Stimulated activated naive B cell treated with anti-CD40 and anti-IgM and Interleukin-4, amounts not matched to agents 10 μg/mL and 1 μg/mL and 100 μg/mL, for 72 hours (primary cell): ENCODE measurements around the gene SUCLG1.
"Not testable (repeated sequence)": the region's sequence is repeated elsewhere in the genome, so short reads cannot be mapped to it uniquely, and the experiment has no call there.

Experiments used
- ATAC-seq, 2 donors: fragments of 150-1000 bp; cut with Tn5 transposase; replicated peaks; 2 replicates each; pipeline ENCODE4 v1.10.0; 2021; ENCODE audit warnings: moderate library complexity in 1 of 2
- DNase-seq: peaks from one replicate; pipeline ENCODE4 v3.0.0; 2021
- H3K27ac Mint-ChIP-seq: one replicate; pipeline ENCODE4 v1.8.0; 2022; ENCODE audit warnings: mild to moderate bottlenecking, mixed read lengths
- H3K27me3 Mint-ChIP-seq, 2 donors: one replicate each; pipeline ENCODE4 v1.8.0; 2022; ENCODE audit warnings: mixed read lengths in 2 of 2
- H3K36me3 Mint-ChIP-seq, 2 donors: one replicate each; pipeline ENCODE4 v1.8.0; 2022; ENCODE audit warnings: mixed read lengths in 2 of 2, mild to moderate bottlenecking in 1 of 2
- H3K4me1 Mint-ChIP-seq, 2 donors: one replicate each; pipeline ENCODE4 v1.8.0; 2022; ENCODE audit warnings: mixed read lengths in 2 of 2, mild to moderate bottlenecking in 1 of 2
- H3K4me3 Mint-ChIP-seq, 2 donors: one replicate each; pipeline ENCODE4 v1.8.0; 2022; ENCODE audit warnings: mild to moderate bottlenecking in 2 of 2, mixed read lengths in 2 of 2, moderate library complexity in 1 of 2
- H3K9me3 Mint-ChIP-seq, 2 donors: one replicate each; pipeline ENCODE4 v1.8.0; 2022; ENCODE audit warnings: mixed read lengths in 2 of 2, mild to moderate bottlenecking in 1 of 2

Gene SUCLG1

DNA sequence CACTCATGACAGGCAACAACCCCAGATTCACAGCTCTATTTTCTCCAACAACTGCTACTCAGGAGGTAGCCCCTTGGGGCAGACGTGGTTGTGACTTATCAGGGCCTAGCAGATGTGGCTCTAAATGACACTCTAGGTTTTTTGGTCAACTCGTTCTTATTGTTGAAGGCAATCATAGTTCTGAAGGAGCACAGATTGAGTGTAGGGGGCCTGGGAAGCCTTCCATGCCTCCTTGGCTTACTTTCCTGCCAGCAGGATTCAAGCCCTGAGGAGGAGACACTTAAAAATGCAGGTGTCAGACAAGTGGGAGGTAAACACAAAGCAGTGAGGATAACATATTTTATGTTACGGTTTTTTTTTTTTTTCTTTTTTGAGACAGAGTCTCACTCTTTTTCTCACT lies 23.5 kb upstream of the SUCLG1 start:
- H3K9me3 Mint-ChIP-seq: peaks cover under 1% of the 10 kb centered on the region in 2 donors
- DNase-seq (no peak), ATAC-seq (no peak)
- H3K4me3 Mint-ChIP-seq: no peak overlapping the region
- no peaks in the 10 kb centered on the region for H3K4me1 Mint-ChIP-seq
- H3K27me3 Mint-ChIP-seq: peaks cover 0 to 5% of the 10 kb centered on the region in 2 donors
- peaks cover 0 to 5% of the 10 kb centered on the region in 2 donors for H3K36me3 Mint-ChIP-seq
- no peak overlapping the region for H3K27ac Mint-ChIP-seq

DNA sequence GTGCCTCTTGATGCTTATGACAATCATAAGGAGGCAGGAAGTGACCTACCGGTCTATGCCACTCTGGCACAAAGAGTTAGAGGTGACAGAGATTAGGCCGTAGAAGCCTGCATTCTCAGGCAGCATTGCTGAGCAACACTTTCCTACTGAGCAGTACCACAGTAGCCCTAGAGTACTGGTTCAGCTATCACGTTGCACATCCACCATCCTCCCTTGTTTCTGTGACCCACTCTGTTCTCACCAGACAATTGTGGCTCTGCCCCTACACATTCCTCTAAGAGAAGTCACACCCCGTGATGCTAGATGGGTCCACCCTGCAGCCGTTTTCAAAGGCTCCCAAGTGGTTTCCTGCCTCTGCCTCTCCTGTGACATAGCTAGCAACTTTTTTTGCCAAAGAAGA lies 22.6 kb upstream of the SUCLG1 start:
- no peak overlapping the region for H3K4me3 Mint-ChIP-seq
- H3K27me3 Mint-ChIP-seq: peaks cover 0 to 9% of the 10 kb centered on the region in 2 donors
- no peak overlapping the region for H3K27ac Mint-ChIP-seq
- peaks cover 4 to 11% of the 10 kb centered on the region in 2 donors for H3K36me3 Mint-ChIP-seq
- ATAC-seq (no peak), DNase-seq (no peak)
- peaks cover 8 to 9% of the 10 kb centered on the region in 2 donors for H3K9me3 Mint-ChIP-seq
- H3K4me1 Mint-ChIP-seq: no peaks in the 10 kb centered on the region

DNA sequence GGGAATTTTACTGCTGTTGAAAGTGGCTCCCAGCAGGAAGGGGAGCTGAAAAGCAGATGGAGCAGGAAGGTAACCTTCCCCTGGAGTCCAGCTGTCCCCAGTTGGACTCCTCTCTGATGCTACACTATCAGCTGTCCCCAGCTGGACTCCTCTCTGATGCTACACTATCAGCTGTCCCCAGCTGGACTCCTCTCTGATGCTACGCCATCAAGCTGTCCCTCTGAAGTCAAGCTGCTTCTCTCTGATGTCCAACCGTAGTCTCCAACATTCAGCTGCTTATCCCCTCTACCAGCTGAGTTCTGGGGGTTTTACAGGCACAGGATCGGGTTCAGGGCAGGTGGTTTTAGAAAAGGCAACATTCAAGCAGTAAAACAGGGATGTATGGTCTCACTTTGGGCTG lies 19.8 kb upstream of the SUCLG1 start:
- no peak for ATAC-seq
- H3K27me3 Mint-ChIP-seq: peaks cover 0 to 13% of the 10 kb centered on the region in 2 donors

DNA sequence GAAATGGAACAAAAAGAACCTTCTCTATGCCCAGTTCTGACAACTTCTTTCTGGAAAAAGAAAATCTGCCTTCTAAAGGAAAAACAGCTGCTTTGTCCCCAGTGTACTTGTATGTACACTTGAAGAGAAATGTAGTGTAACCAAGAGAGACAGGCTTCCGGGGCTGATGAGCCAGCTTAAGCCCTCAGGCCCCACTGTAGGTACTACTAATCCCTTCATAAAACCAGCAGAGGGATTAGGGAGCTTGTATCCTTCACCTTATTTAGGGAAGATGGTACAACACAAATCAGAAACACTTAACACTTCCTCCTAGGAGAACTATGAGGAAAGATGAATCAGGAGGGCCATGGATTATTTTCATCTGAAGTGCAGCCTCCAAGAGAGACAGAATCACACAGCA lies 18.8 kb upstream of the SUCLG1 start:
- Mint-ChIP-seq H3K27ac (no peak overlapping the region), H3K4me3 (no peak overlapping the region), H3K4me1 (no peaks in the 10 kb centered on the region), H3K27me3 (peaks cover 0 to 10% of the 10 kb centered on the region in 2 donors), H3K36me3 (peaks cover 7 to 15% of the 10 kb centered on the region in 2 donors), H3K9me3 (peaks cover 12 to 13% of the 10 kb centered on the region in 2 donors)
- DNase-seq: no peak
- no peak for ATAC-seq

More for the DNA sequence above, 19.8 kb upstream of the SUCLG1 start:
- Mint-ChIP-seq H3K36me3 (peaks cover 7 to 15% of the 10 kb centered on the region in 2 donors), H3K4me1 (no peaks in the 10 kb centered on the region), H3K27ac (no peak overlapping the region), H3K9me3 (peaks cover 12 to 13% of the 10 kb centered on the region in 2 donors), H3K4me3 (no peak overlapping the region)
- no peak for DNase-seq

DNA sequence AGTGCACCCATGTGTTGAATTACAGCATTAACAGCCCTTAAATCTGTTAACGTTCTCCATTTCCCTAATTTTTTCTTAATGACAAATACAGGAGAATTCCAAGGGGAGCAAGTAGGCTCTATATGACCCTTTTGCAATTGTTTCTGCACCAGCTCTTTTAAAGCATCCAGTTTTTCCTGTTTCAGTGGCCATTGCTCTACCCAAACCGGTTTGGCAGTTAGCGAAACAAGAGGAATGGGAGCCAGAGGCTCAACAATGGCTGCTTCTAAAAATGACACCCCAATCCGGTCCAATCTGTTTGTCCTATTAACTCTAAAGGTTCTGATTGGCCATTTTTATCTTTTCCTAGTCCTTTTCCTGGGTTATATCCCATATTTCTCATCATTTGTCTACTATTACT lies 15.1 kb upstream of the SUCLG1 start:
- H3K27ac Mint-ChIP-seq: no peak overlapping the region
- peaks cover 0 to 10% of the 10 kb centered on the region in 2 donors for H3K27me3 Mint-ChIP-seq
- no peaks in the 10 kb centered on the region for H3K4me1 Mint-ChIP-seq
- H3K9me3 Mint-ChIP-seq: peaks cover 17 to 26% of the 10 kb centered on the region in 2 donors
- H3K36me3 Mint-ChIP-seq: peaks cover 8 to 23% of the 10 kb centered on the region in 2 donors
- DNase-seq (no peak), ATAC-seq (no peak)
- H3K4me3 Mint-ChIP-seq: no peak overlapping the region

DNA sequence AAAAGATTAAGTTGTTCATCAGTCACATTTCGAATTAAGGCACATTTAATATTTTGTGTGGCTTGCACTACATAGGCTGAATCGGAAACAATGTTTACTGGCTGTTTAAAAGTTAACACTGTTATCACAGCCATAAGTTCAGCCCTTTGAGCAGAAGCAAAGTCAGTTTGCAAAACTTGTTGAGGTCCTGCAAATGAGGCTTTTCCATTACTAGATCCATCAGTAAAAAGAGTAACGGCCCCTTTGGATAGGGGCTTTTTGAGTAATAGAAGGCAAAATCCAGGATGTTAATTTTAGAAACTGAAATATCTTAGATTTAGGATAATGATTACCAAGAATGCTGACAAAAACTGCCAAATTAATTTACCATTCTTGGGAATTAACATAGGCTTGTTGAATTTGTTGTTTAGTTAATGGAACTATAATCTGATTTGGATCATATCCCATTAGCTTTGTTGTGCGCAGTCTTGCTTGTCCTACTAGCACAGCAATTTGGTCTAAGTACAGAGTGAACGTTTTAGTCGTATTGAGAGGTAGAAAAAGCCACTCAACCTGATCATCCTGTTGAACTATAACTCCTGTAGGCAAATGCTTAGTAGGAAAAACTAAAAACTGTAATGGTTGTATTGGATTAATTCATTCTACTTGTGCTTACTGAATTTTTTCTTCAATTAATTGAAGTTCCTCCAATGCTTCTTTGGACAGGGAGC lies 13.9 kb upstream of the SUCLG1 start:
- Mint-ChIP-seq H3K36me3 (peaks cover 13 to 26% of the 10 kb centered on the region in 2 donors), H3K9me3 (peaks cover 17 to 26% of the 10 kb centered on the region in 2 donors), H3K27ac (no peak overlapping the region), H3K27me3 (peaks cover 0 to 10% of the 10 kb centered on the region in 2 donors), H3K4me1 (no peaks in the 10 kb centered on the region), H3K4me3 (no peak overlapping the region)
- DNase-seq: no peak
- ATAC-seq: no peak

DNA sequence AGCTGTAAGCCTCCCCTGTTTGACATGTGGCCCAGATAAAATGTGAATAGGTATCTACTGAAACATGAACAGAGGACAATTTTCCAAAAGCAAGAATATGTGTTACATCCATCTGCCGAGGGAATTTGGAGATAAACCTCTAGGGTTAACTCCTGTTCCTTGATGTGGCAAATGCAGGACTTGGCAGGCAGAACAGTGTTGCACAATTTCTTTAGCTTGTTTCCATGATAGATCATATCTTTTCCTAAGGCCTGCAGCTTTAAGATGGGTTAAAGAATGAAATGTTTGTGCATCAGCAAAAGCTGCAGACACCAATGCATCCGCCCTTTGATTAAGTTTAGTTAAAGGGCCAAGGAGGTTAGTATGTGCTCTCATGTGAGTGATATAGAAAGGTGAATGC lies 13.3 kb upstream of the SUCLG1 start:
- H3K4me3 Mint-ChIP-seq, ATAC-seq, H3K27me3 Mint-ChIP-seq, H3K4me1 Mint-ChIP-seq, H3K27ac Mint-ChIP-seq, DNase-seq: not testable (repeated sequence)
- Mint-ChIP-seq H3K36me3 (peaks cover 13 to 24% of the 10 kb centered on the region in 2 donors), H3K9me3 (peaks cover 15 to 23% of the 10 kb centered on the region in 2 donors)

DNA sequence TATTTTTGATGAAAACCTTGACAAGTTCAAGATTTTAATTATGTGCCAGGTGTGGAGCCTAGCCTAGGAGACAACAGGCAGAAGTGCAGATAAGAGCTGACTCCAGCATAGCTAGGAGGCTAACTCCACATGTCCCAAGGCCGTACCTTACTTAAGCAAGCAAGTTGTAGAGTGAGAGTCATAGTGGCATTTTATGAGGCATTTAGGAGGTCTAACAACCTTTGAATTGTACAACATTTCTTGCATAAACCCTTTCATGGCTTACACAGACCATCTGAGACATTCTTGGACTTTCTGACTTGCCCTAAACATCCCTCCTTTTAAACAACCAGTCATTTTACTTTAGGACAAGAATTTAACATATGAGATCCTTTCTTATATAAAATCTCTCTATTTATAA lies 8.3 kb upstream of the SUCLG1 start:
- DNase-seq (no peak), ATAC-seq (no peak)
- Mint-ChIP-seq H3K4me3 (no peak overlapping the region), H3K9me3 (peaks cover 10 to 13% of the 10 kb centered on the region in 2 donors), H3K27me3 (no peaks in the 10 kb centered on the region), H3K27ac (no peak overlapping the region), H3K36me3 (peaks cover 10 to 20% of the 10 kb centered on the region in 2 donors), H3K4me1 (no peaks in the 10 kb centered on the region)

DNA sequence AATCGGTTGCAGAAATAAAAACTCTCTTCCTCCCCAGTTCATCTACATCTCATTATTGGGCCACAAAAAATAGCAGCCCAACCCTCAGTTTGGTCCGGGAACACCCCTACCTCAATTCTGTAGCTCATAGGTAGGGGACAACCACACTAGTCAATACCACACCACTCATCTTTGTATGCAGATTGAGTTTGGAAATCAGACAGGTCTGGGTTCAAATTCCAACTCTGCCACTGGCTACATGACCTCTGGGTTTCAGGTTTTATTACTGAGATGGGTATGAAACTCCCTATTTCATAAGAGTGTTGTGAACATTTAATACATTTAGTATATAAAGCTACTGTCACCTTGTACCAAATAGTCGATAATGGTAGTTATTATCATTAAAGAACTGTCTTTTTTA lies 2.2 kb upstream of the SUCLG1 start:
- no peaks in the 10 kb centered on the region for H3K27me3 Mint-ChIP-seq
- no peak for DNase-seq
- no peak overlapping the region for H3K27ac Mint-ChIP-seq
- H3K4me1 Mint-ChIP-seq: peaks cover 17 to 30% of the 10 kb centered on the region in 2 donors
- H3K4me3 Mint-ChIP-seq: no peak overlapping the region
- H3K9me3 Mint-ChIP-seq: peaks cover 0 to 3% of the 10 kb centered on the region in 2 donors
- no peak for ATAC-seq
- peaks cover 0 to 5% of the 10 kb centered on the region in 2 donors for H3K36me3 Mint-ChIP-seq

DNA sequence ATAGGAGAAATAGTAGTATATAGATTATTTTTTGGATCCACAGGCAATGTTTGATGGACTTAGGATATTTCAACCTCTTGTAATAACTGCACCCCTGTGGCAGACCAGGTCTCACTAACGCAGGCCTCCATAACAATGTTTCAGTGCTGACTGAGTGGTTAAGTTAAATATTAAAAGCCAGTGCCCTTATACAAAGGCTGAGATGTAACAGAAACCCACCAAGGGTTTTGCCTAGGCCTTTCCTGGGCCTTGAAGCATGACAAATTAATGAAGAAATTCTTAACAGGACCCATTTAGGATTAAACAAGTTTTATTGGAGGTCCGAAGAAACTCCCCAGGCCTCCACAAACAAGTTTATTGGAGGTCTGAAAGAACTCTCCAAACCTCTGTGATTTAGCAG lies 1.6 kb upstream of the SUCLG1 start:
- peaks cover 21 to 37% of the 10 kb centered on the region in 2 donors for H3K4me1 Mint-ChIP-seq
- DNase-seq (no peak), ATAC-seq (no peak)

DNA sequence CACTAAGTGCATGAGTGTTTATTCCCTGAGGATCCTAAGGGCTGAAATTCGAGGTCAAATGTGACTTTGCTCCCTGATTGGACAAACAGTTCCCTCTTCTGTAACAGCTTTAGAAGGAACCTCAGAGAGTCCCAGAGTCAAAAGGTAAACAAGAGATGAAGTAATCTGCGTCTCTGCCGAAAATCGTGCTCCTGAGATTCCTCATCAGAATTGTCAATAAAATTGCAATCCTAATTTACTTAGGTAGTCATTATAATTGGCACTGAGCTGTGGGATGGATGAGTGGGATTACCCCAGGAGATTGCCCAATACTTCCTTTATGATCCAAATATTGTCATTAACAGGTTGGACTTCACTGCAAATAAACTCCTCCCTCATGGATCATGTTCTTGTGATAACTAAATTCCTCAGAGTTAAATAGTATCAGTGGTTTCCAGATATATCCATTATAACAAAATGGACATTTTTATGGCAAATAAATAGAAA lies 907 bp upstream of the SUCLG1 start:
- ATAC-seq: no peak
- H3K27me3 Mint-ChIP-seq: no peaks in the 10 kb centered on the region
- no peak overlapping the region for H3K27ac Mint-ChIP-seq
- peaks cover 2 to 4% of the 10 kb centered on the region in 2 donors for H3K36me3 Mint-ChIP-seq
- H3K4me1 Mint-ChIP-seq: peaks cover 21 to 37% of the 10 kb centered on the region in 2 donors
- peak overlapping the region; percentile 90 to 94 for H3K4me3 Mint-ChIP-seq
- H3K9me3 Mint-ChIP-seq: peaks cover 0 to 1% of the 10 kb centered on the region in 2 donors
- no peak for DNase-seq

More for the DNA sequence above, 1.6 kb upstream of the SUCLG1 start:
- peaks cover 4 to 5% of the 10 kb centered on the region in 2 donors for H3K36me3 Mint-ChIP-seq
- peaks cover 0 to 3% of the 10 kb centered on the region in 2 donors for H3K9me3 Mint-ChIP-seq
- no peak overlapping the region for H3K27ac Mint-ChIP-seq
- no peaks in the 10 kb centered on the region for H3K27me3 Mint-ChIP-seq
- no peak overlapping the region for H3K4me3 Mint-ChIP-seq

DNA sequence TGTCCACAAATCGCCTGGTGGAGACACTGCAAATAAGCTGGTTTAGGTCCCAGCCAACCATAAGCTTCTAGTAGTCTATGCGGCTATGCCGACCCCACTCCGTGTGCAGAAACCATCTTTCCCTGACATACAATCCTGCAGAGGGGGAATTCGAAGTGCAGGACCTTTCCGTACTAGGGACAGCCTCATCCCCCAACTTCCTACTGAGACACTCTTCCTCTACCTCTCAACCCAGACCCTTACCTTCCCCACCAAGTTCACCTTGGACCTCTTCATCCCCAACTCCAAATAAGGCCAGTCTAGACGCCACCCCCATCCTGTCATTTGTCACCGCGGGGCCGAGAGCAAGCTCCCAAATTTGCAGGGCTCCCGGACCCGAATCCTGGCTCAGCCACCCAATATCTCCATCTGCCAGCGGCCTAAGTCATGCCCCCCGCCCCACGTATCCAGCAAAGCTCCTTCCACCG lies 496 bp downstream of the SUCLG1 start:
- DNase-seq: no peak
- Mint-ChIP-seq H3K36me3 (peaks cover 0 to 7% of the 10 kb centered on the region in 2 donors), H3K27me3 (no peaks in the 10 kb centered on the region), H3K4me3 (peak overlapping the region; percentile 90 to 94), H3K9me3 (no peaks in the 10 kb centered on the region), H3K27ac (peak overlapping the region; percentile 99), H3K4me1 (peaks cover 26 to 42% of the 10 kb centered on the region in 2 donors)
- peak; percentile 41 to 44 for ATAC-seq

DNA sequence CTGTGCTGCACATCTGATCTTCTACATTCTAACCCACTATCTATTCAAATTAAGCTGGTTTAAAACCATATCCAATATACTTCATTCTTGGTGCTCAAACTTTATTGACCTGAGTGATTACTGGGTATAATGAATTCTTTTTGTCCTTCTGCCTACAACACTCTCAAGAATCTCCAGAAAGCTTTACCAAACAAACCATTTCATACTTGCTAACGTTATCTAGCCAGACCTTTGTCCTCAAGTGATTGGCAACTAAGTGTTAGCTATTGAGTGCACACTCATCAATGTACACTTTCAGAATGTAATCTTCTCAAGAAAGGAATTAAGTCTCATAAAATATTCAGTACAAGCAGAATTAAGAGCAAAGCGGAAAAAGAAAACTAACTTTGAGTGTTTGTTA lies 1.4 kb downstream of the SUCLG1 start:
- Mint-ChIP-seq H3K27me3 (no peaks in the 10 kb centered on the region), H3K9me3 (no peaks in the 10 kb centered on the region), H3K27ac (no peak overlapping the region), H3K4me3 (peak overlapping the region; percentile 29 to 90), H3K36me3 (peaks cover 0 to 7% of the 10 kb centered on the region in 2 donors), H3K4me1 (peaks cover 27 to 42% of the 10 kb centered on the region in 2 donors)
- DNase-seq: no peak
- no peak for ATAC-seq

DNA sequence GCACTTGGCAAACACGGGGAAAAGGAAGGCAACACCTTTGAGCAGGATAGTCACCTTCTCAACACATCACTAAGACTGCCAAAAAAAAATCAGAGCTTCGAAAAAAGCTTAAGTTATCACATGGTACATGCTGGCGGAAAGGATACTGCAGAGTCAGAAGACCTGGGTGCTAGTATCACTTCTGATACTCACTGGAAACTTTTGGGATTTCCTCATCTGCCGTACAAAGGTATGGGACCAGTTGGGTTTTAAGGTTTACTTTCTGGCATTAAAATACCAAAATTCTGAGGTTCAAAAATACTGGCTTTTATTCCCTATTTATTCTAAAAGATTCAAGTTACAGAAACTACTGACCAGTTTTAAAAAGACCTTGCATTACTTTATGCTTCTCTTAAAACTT lies 2.9 kb downstream of the SUCLG1 start:
- no peak overlapping the region for H3K27ac Mint-ChIP-seq
- H3K36me3 Mint-ChIP-seq: peaks cover 0 to 7% of the 10 kb centered on the region in 2 donors
- H3K4me1 Mint-ChIP-seq: peaks cover 33 to 50% of the 10 kb centered on the region in 2 donors
- H3K4me3 Mint-ChIP-seq: no peak overlapping the region
- no peaks in the 10 kb centered on the region for H3K27me3 Mint-ChIP-seq
- DNase-seq: no peak
- H3K9me3 Mint-ChIP-seq: no peaks in the 10 kb centered on the region
- no peak for ATAC-seq

DNA sequence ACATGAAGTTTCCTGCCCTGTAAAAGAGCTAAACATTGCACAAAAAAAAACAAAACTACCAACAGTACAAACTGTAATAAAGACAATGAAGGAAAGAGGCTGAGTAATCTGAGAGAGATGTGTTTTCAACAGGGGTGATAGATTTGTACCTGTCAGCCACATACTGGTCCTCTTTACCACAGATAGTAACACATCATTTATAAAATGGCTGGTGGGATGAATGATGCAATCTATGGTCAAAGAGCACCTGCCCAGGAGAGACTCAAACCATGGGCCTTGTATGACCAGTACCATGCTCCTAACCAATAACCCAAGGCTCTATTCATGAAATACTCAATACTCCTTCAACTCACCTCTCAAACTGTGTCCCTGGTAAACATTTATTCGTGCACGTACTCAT lies 4.5 kb downstream of the SUCLG1 start:
- H3K27ac Mint-ChIP-seq: no peak overlapping the region
- H3K36me3 Mint-ChIP-seq: peaks cover 0 to 7% of the 10 kb centered on the region in 2 donors
- H3K4me1 Mint-ChIP-seq: peaks cover 39 to 57% of the 10 kb centered on the region in 2 donors
- no peaks in the 10 kb centered on the region for H3K27me3 Mint-ChIP-seq
- ATAC-seq (no peak), DNase-seq (no peak)
- no peak overlapping the region for H3K4me3 Mint-ChIP-seq
- no peaks in the 10 kb centered on the region for H3K9me3 Mint-ChIP-seq
